Activated CD4-positive, alpha-beta T cell treated with anti-CD3 and anti-CD28 coated beads, Interleukin-2, amount 50 U/mL, for 16 hours (primary cell): Measurements from ENCODE around the gene GMDS.

Experiments
- DNase-seq: peaks from one replicate; pipeline ENCODE4 v3.0.0-alpha.2; 2020

The GMDS gene

DNA sequence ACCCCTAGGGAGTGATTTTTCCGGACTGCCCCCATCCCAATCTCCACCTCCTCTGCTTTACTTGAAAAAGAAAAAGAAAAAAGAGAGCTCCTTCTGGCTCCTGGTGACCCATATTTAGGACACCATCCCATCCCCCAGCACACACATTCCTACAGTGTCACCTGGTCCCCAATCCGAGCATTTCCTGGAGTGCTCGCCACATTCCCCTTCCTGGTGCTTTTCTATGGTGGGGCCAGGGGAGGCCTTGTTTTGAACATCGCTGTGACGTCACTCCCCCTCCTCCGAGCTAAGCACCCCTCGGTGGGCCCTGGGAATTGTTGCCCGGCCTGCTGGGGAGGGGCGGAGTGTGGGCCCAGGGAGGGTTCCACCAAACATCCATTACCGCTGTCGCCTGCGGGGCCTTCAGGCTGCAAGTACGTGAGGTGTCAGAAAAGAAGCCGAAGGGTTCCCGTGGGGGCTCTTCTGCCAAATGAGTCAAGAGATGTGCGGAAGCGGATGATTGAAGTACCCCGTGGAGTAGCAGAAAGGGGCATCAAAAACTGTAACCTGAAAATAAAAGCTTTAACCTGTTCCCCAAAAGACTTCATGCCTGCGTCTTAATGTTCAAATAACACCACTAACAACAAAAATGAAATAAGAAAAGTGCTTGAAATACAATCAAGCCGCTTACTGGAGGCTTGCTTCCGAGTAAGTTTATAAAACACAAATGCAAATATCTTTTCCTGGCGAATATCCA is 638.5 kb downstream of the GMDS start:
- no peak for DNase-seq

DNA sequence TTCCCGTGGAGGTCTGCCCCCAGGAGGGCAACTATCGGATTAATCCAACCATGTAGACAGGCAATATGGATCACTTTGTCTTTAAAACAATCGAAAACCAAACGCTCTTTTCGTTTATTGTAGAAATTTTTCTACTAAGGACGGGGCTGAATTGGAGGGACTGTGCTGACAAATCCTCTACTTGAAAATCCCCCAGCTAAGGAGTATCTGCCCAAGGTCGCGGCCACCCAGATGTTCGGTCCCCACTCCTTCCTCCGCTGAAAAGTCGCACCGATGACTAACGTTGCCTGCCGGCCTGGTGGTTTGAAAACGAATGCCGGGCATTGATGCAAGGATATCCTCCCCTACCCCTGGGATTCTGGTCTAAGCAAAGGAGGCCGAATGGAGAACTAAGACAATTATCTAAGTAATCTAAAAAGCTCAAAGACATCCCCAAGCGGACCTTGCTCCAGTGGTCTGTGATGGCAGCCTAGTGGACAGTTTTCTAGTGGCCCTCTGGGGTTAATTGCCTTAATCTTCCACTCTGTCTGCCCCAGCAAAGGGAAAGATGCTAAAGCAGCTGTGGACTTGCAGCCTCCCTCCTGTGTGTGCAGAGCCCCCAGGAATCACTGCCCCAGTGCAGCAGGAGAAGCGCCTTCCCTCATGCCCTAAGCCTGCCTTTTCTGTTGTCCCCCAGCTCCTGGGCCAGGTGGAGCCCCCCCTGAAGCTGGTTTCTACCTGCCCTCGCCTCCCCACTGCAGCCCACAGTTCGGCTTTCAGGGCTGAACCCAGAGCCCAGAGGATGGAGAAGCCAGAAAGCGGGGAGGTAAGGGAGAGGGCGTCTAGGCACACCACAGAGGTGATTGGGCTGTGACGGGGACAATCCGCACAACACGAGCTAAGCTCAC is 639.3 kb downstream of the GMDS start:
- no peak for DNase-seq

DNA sequence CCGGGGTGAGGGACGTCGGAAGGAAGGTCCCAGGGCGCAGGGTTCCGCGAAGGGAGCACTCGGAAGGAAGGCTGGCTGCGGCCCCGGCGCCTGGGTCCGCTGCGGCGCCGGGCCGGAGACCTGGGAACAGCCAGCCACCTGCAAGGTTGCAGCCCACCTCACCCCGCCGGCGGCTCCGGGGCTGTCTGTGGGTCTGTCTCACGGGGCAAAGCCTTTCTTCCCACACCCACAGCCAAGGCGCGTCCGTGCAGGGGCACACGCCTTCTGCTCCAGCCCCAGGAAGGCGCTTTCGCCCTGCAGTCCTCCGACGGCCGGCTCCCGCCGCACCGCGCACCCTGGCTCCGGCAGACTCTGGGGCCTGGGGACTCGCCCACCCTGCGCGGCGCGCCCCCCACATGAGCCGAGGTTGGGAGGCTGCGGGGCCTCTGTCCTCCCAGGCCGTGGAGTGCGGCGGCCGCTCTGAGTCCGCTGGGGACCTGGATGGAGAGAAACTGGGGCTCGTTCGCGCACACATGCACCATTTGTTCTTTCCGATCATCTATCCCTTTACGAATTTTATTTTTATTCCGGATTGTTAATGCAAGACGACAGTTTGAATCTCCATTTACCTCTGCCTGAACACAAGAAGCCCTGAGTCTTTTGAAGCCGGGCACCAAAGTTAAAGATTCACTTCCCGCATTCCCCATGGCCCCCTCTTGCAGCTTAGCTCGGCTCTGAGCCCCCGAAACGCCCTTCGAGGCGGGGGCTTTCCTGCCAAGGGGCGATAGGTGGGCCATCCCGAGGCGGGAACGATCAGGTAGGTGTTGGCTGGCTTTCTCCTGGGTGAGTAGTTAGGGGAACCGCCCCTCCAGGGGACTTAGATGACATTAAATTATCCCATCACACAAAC is 640.2 kb downstream of the GMDS start:
- no peak for DNase-seq

DNA sequence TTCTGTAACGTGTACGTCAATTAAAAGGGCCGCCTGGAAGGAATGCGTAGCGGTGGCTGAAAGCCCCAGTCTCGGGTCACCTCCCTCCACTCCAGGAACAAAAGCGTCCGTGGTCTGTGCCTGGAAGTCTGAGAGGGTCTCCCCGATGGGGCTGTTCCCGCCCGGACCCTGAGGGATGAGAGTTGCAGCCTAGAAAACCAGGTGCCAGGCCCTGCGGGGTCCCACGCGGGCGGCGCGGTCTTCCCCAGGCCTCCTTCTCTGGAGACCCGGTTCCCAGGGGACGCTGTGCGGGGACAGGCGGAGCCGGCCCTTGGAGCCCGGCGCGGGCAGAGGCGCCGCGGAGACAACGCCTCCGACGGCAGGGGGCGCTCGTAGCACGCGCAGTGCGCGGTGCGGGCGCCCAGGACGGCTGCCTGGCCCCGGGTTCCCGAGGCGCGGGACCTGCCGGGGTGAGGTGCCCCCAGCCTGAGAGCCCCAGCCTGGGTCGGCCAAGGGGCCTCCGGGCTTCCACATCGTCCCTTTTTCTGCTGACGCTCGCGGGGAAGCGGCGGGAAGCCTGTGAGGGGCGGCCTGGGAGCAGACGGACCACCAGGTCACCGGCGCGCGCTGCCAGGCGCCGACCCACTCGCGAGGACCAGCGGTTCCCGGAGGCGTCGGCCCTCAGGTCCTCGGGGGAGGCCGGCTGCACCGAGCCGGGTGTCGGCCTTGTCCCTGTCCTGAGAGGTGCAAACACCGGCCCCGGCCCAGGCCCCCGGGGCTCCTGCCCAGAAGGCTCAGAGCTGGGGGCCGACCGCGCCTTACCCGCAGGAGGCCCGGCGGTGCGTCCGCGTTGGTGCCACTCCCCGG is 641.0 kb downstream of the GMDS start:
- peak; percentile 60 for DNase-seq

DNA sequence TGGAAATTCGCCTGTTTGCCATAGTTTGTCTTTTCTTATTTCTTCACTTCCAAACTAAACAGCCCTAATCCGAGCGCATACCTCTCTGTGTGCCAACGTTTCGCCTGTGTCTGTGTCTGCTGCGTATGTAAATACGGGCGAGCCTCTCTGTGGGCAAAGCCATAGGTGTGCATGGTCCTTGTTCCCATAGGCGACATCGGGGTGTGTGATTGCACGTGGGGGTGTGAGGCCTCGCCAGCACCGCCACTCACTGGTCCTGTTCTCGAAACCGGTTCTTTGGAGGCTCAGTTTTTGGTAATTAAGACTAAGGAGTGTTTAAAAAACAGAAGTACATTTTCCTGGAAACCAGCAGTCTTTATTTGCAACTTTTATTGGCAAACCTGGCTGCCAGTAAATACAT is 641.7 kb downstream of the GMDS start:
- DNase-seq: no peak

DNA sequence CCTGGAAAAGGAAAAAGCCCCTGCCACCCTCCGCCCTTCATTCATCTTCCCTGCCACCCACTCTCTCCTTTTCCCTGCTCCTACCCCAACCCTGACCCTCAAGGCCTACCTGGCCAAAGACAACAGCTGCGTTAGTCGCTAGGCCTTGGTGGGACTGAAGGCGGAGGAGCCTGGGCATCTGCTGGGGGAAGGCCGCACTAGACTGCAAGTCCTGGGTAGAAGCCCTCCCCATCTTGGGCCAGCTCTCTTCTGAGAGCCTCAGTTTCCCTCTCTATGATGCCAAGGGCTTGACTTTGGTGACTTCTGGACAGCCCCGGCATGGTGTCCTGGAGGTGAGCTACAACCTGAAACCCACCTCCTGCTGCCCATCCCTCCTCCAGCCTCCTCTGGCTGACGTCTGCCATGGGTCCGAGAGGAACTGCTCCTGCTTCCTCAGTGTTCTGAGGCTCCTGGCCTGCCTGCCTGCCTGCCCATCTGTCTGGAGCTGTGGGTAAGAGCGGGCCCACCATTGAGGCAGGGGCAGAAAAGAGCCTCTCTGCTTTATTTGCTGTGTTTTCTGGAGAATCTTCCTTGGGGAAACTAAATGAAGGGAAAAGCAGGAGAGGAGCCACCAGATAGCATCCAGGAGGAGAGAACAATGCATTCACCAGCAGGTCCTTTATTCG is 643.2 kb downstream of the GMDS start:
- DNase-seq: no peak

DNA sequence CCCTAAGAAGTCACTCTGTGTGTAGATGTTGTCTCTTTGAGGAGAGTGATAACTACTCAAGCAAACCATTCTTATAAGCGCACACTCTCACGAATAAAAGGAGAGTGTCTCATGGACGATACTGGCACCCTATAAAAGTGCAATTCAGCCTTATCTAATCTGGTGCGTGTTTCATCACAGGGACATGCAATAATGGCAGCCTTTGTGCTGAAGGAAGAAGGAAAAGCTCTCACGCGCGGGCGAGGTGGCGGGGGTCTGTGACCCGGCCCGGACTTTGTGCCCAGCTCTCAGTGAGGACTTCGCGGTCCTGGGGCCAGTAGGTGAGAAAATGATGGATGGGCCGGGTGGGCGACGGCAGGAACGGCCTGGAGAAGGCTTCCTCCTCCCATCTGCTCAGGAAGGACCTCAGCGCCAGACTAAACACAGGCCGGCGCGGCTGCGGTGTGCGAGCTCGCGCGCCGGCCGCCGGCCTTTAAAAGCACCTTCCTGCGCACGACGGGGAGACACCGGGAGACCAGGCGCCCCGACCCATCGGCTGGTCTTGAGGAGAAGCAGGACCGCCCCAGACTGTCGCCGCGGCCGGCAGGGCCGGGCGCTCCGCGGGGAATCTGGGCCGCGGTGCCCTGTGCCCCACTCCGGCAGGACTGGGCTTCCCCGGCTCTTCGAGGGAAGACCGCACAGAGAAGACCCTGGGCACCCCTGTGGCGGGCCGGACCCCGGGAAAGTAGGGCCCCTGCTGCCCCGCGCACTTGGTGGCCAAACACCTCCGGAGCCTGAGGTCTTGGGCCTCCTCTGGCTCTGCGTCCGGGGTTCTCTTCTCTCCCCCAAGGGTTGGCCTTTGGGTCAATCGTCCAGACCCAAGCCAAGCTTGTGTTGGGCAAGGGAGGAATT is 644.0 kb downstream of the GMDS start:
- DNase-seq: no peak

DNA sequence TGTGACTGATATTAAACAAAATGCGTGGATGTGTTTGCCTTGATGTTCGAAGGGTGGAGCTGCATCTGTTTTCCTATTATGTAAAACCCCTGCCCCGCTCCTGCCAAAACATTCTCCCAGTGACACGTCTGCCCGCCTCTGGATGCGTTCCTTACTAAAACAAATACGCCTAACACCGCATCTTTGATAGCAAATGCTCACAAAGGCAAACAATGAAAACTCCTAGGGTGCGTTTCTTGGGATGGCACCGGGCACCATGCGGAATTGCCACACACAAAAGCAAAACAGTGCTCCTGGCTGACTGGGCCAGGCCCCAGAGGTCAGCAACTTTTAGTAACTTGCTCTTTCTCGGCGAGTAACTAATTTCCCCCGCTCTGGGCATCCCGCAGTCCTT is 644.6 kb downstream of the GMDS start:
- no peak for DNase-seq

DNA sequence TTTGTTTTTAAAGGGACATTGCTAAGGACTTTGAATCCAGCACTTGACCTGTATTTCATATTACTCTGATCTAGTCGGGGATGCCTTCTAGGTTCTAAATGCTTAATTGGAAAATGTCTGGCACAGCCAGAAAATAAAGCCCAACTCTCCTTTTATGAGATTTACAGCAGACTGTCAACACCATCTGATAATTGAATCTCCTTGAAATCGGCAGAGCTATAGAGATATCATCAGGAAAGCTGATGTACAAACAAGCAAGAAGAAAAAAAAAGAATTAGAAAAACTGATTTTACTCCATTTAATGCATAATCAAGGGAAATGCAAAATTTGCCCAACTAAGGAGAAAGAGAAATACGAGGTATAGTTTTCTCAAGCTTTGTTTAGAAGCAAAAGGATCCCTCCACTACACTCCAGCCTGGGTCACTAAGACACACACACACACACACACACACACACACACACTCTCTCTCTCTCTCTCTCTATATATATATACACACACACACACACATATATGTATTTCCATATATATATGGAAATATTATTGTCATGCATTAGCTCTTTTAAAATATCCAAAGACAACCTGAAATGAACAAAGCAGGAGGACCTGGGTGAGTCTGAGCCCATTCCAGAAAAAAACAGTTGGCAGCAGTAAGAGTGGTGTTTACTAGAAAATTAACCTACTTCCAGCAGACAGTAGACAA is 645.2 kb downstream of the GMDS start:
- DNase-seq: no peak

DNA sequence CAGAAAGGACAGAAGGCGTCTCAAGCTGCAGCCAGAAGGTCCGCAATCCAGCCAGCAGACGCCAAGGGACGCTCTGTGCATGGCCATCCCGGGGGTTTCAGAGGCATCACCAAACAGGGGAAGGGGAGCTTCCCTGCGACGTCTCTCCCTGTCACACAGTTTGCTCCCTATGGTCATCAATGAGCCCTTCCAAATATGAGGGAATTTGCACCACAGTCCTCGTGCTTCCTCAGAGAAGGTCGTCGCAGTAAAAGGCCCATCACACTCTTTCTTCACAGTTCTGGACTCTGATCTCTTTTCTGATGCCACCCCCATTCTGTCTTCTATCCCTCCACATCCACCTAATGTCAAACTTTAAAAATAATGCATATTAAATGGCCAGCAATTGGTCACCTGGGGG is 645.9 kb downstream of the GMDS start:
- no peak for DNase-seq

DNA sequence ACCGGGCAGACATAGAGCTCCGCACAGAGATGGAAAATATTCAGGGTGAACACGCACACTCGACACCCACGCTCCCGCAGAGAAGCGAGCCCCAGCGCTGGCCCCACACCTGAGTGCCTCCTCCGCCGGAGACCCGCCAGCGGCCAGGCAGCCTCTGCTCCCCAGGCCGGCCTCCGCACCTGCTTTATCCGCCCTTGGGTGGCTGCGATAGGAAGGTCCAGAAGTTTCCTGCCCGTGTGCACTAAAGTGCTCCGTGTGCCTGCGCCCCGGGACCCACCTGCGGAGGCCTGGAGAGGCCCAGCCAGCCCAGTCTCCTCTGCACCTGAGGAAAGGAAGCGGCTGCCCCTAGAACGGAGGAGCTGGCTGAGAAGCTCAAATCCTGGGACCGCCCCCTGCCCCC is 646.5 kb downstream of the GMDS start:
- DNase-seq: no peak

DNA sequence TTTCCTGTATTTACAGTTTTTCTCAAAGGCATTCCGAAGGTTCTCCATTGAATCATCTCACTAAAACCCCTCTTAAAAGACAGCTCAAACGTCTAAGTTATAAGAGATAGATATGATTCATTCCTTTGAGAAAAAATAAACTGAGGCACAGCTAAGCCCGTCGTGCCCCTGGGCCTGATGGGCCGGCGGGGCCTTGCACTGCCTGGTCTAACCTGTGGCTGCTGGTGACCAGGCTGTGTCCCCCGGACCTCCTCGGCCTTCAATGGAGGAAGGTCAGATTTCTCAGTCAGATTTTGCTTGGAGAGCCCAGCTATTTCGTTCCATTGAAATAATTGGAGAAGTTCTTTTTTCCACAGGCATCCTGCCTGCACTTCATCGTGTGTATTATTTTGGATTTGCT is 647.0 kb downstream of the GMDS start:
- no peak for DNase-seq

DNA sequence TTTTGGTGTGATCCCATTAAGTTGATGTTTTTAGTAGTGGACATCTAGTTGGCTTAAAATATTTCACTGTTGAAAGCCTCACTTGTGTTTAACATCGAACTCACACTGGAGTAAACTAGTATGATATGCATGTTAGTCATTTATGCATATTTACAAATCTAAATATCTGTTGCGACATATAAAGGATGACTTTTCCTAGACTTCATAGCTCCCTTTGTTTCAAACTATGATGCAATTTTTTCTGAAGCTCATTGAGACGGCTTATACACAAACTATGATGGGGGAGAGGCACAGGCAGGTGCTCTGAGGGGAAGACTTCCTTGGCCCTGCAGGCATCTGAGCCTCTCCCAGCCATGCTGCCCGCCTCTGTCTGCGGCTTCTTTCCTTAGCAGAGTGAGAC is 647.5 kb downstream of the GMDS start:
- no peak for DNase-seq

DNA sequence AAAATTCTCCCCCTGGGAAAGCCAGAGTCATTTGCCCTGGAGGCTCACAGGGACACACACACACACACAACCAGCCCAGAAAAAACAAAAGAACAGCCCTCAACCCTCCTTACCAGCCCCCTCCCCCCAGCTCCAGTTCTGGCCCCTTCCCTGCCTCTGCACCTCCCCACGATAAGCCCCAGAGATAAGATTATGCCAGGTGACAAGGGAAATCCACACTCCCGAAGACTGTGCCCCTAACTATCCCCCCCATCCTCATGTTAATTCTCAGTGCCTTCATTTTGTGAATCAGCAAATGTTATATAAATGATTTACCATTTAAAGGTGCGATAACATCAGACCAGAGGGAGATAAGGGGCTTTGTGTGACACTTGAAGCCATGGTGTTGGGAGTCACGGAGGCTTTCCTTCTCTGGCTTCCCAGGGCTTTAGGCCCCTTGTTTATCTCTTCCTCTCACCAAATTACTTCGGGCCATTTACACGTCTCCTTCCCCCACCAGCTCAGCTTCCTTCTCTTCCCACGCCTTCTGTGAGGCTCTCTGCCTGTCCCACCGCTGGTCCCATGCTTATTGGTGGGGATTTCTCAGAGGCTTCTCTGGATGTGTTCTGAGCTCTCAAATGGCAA is 648.2 kb downstream of the GMDS start:
- no peak for DNase-seq

DNA sequence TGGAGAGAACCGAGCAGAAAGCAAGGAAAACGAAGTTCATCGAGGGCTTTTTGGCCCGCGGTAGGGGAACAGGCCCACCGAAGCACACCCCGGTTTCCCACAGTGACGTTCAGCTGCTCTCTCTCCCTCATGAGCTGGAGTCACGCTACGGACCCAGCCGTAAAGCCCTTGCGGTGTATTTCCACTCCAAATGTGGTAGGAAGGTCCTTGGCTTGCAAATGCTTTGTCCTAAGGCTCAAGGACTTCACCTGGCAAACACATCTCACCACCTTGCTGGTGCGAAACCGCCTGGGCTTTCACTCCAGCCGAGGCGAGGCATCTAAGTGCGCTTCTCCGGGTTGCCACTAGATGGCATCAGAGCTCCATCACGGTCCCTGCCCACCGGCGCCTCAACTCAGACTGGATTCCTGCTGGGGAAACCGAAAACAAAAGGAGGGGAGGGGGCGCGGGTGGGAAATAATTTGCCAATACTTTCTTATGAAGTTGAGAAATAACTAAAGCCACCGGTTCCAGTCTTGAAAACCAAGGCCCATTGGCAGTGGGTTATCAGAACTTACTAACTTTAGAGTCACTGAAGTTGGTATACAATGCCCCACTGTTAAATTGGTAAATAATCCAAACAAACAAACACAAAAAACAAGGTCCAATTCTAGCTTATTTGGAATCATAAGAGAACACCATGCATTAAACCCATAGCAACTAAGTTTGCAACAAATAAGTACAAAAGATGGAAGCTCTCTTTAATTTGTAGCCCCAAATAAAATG is 649.1 kb downstream of the GMDS start:
- peak; percentile 56 for DNase-seq

DNA sequence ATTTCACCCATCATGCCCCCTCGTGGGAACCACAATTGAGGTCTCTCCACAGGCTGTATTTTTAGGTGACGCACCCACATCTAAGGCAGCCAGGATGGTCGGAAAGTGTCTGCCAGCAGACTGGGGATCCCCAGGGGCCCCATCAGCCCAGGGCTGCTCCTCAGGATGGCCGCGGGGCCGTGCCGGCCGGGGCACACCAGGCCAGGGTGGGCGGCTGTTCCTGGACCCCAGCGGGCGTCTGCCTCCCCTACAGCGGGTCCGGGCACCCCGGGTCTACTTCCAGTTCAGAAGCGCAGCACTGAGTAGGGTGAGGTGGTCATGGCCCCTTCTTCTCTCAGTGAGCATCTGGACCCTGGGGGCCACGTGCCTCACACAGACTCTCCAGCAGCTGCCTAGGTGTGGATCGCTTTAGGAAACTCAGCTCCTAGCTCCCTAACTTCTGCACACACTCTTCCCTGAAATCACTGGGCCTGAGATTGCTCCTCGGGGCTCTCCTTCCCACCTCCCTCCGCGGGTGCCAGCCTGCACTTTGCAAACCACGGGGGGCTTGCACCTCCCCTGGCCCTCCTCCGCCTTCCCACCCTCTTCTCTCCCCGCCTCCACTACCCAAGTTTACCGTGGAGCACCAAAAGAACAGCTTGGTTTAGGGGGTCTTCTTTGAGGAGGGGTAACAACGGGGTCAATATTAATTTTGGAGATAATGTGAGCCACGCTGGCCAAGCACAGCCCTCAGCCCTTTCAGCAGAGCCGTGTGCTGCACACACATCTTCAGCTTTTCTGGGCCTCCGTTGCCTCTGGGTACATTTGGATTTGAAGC is 649.9 kb downstream of the GMDS start:
- DNase-seq: no peak

DNA sequence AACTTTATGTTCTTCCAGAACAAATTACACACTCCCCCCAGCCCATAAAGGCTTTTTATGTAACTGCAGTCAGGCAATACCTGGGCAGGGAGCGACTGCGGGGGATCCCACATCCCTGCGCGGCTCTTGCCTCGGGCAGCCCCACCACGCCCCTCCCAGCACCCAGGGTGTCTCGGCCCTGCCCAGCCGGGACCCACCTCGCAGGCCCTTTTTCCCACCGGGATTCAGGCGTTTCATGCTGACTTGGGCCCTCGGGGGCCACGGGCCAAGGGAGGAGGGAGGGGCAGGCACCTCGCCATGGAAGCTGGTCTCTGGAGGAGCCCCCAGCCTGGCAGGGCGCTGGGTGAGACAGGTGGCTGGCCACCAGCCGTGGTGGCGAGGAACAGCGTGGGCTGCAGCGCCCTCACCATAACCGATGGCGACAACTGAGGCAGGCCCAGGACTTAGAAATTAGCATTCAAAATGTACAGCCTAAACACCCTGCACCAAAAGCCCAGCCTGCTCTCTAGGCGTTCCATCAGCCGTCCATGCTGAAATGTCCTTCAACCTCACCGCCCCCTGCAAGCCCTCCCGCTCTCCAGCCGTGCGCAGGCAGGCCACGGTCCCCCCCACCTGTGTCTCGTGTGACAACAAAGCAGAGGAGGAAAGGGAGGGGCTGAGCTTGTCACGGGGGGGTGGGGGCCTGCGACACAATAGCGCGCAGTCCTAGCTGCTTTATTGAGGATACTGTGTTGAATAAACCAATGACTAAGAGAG is 650.8 kb downstream of the GMDS start:
- DNase-seq: no peak
